Endodermal cell (in vitro differentiated cells): ENCODE results near the gene S100A2. TPM values are rescaled to one million over a fixed set of nuclear protein-coding genes. Genes with fewer than 3 reads are reported as not detected.

Experiments used
- DNase-seq: peaks from one replicate; pipeline ENCODE4 v3.0.0-alpha.2; 2017
- H3K27ac ChIP-seq: 2 replicates; pipeline ENCODE4 v1.5.1; 2013; ENCODE audit warnings: mild to moderate bottlenecking, low read depth, low read length, moderate library complexity
- H3K27me3 ChIP-seq: 2 replicates; pipeline ENCODE4 v1.6.1; 2013; ENCODE audit warnings: mild to moderate bottlenecking, low read length, moderate library complexity; ENCODE audit not compliant: insufficient read depth, control insufficient read depth, poor library complexity, severe bottlenecking
- H3K36me3 ChIP-seq: 2 replicates; pipeline ENCODE4 v1.7.0; 2013; ENCODE audit warnings: mild to moderate bottlenecking, low read length, moderate library complexity; ENCODE audit not compliant: control insufficient read depth, insufficient read depth
- H3K4me1 ChIP-seq: one replicate; pipeline ENCODE4 v1.7.0; 2013; ENCODE audit warnings: low read length; ENCODE audit not compliant: control insufficient read depth, insufficient read depth
- H3K4me3 ChIP-seq: 2 replicates; pipeline ENCODE4 v1.5.1; 2013; ENCODE audit warnings: mild to moderate bottlenecking, low read length, moderate library complexity
- H3K9ac ChIP-seq: 2 replicates; pipeline ENCODE4 v1.6.1; 2013; ENCODE audit warnings: mild to moderate bottlenecking, low read length, moderate library complexity; ENCODE audit not compliant: poor library complexity, severe bottlenecking; ENCODE audit errors: extremely low read depth
- H3K9me3 ChIP-seq: 2 replicates; pipeline ENCODE4 v1.6.1; 2013; ENCODE audit warnings: mild to moderate bottlenecking, low read length, moderate library complexity; ENCODE audit not compliant: control insufficient read depth
- H3K27ac Mint-ChIP-seq: 2 replicates; pipeline ENCODE4 v1.8.0; 2020; ENCODE audit warnings: mixed read lengths
- H3K27me3 Mint-ChIP-seq: 2 replicates; pipeline ENCODE4 v1.8.0; 2021; ENCODE audit warnings: mild to moderate bottlenecking, mixed read lengths; ENCODE audit not compliant: insufficient read depth
- H3K36me3 Mint-ChIP-seq: 2 replicates; pipeline ENCODE4 v1.8.0; 2020; ENCODE audit warnings: low read depth, mixed read lengths
- H3K4me1 Mint-ChIP-seq: 2 replicates; pipeline ENCODE4 v1.8.0; 2020; ENCODE audit warnings: mixed read lengths
- H3K4me3 Mint-ChIP-seq: 2 replicates; pipeline ENCODE4 v1.8.0; 2020; ENCODE audit warnings: mild to moderate bottlenecking, moderate library complexity, mixed read lengths
- H3K9me3 Mint-ChIP-seq: 2 replicates; pipeline ENCODE4 v1.8.0; 2020; ENCODE audit warnings: mild to moderate bottlenecking, mixed read lengths
- CTCF ChIP-seq: fragments of 200-600 bp; sonication (generic); conservative IDR thresholded peaks from 2 replicates; pipeline ENCODE4 v1.5.0; 2021; ENCODE audit warnings: antibody characterized with exemption, mild to moderate bottlenecking
- WGBS, 2 experiments: methylation state at CpG; one replicate each; pipeline versions ENCODE4 v1.1.5 to v1.1.7; 2013; ENCODE audit warnings: missing lambda C conversion rate in 2 of 2, mixed read lengths in 1 of 2; ENCODE audit not compliant: insufficient coverage in 1 of 2, insufficient read length in 1 of 2; 5-methylcytosine and 5-hydroxymethylcytosine counted together
- total RNA-seq, 2 donors: library from RNA; stranded (reverse); fragmentation: NEBNext Ultra II Directional in 1 of 2; extraction: Animal tissue kit (Norgen Biotek cat#: 25700) in 1 of 2; gene quantifications; 2 replicates in 1 of 2; 3 replicates in 1 of 2; pipeline ENCODE4 v1.2.1, GENCODE V29; 2021

S100A2 gene
- total RNA-seq, 2 donors from 2014 or later, result 0.92 to 3.1 TPM

DNA sequence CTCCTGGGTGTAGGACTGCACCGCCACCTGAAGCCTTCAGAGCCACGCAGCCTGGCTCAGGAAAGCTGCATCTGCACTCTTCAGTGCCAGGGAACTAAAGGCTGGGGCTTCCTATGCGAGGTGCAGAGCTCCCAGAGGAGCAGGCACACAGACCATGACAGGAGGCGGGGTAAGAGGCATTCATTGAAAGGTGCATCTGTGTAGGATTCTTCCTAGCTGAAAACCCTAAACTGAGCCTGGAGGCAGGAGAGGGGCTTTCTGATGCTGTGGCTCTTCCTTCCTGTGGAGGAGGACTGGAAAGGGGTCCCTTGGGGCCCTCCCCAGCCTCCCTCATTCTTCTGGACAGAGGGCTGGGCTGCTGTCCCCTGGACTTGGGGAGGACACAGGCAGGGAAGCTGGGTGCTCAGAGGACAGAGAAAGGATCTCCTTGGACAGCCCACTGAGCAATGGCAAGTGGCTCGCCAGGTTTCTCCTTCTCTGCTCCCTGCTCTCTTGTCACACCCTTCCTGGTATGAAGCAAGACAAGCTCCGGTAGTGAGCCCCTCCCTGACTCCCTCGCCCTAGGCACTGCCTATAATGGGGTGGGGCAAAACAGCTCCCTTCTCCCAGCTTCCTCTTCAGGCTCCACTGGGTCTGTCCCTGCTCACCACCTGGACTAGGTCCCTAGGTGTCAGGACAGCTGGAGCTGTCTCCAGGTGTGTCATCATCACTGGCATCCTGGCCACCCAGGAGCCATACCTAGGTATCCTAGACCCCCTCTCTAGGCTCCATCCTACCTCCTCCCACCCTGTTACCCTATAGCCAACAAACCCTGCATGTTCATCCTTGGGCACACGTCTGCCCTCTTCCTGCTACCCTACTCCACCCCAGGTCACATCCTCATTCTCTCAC, 49.9 kb downstream of the S100A2 start:
- TF ChIP-seq CTCF, result no peak
- H3K9me3 Mint-ChIP-seq, result no peaks in the 10 kb centered on the region
- H3K4me1 Mint-ChIP-seq, result peaks cover 19% of the 10 kb centered on the region
- Histone ChIP-seq H3K9ac (no peak overlapping the region), H3K9me3 (no peaks in the 10 kb centered on the region), H3K4me3 (no peak overlapping the region), H3K4me1 (peaks cover 3% of the 10 kb centered on the region), H3K36me3 (no peaks in the 10 kb centered on the region), H3K27me3 (peaks cover 33% of the 10 kb centered on the region), H3K27ac (no peak overlapping the region)
- H3K36me3 Mint-ChIP-seq, result no peaks in the 10 kb centered on the region
- WGBS, 2 experiments, result 74 to 89% methylated on average over 4 to 8 of the region's 8 CpGs
- H3K27ac Mint-ChIP-seq, result no peak overlapping the region
- H3K27me3 Mint-ChIP-seq, result peaks cover 82% of the 10 kb centered on the region
- no peak for DNase-seq
- H3K4me3 Mint-ChIP-seq, result no peak overlapping the region

GRCh38 chr1:153513666-153514065, 52.0 kb downstream of the S100A2 start:
- Mint-ChIP-seq H3K27ac (no peak overlapping the region), H3K27me3 (peaks cover 75% of the 10 kb centered on the region), H3K4me3 (no peak overlapping the region), H3K9me3 (no peaks in the 10 kb centered on the region), H3K4me1 (peaks cover 12% of the 10 kb centered on the region), H3K36me3 (no peaks in the 10 kb centered on the region)
- Histone ChIP-seq H3K4me1 (no peaks in the 10 kb centered on the region), H3K27me3 (peaks cover 33% of the 10 kb centered on the region), H3K9me3 (no peaks in the 10 kb centered on the region), H3K27ac (no peak overlapping the region), H3K4me3 (no peak overlapping the region), H3K9ac (no peak overlapping the region), H3K36me3 (no peaks in the 10 kb centered on the region)
- no peak for TF ChIP-seq CTCF
- 86 to 92% methylated on average over 3 to 7 of the region's 7 CpGs for WGBS, 2 experiments
- DNase-seq, result no peak

- H3K4me1 Mint-ChIP-seq, result peaks cover 7% of the 10 kb centered on the region
Observed at GRCh38 chr1:153513023-153513422, 52.6 kb downstream of the S100A2 start.

More at GRCh38 chr1:153513023-153513422, 52.6 kb downstream of the S100A2 start:
- Histone ChIP-seq H3K9ac (no peak overlapping the region), H3K36me3 (no peaks in the 10 kb centered on the region), H3K9me3 (no peaks in the 10 kb centered on the region), H3K27me3 (peaks cover 33% of the 10 kb centered on the region), H3K27ac (no peak overlapping the region), H3K4me3 (no peak overlapping the region), H3K4me1 (no peaks in the 10 kb centered on the region)
- no peak for DNase-seq
- 98 to 100% methylated on average over 2 to 3 of the region's 3 CpGs for WGBS, 2 experiments
- Mint-ChIP-seq H3K4me3 (no peak overlapping the region), H3K27ac (no peak overlapping the region), H3K9me3 (no peaks in the 10 kb centered on the region), H3K27me3 (peaks cover 76% of the 10 kb centered on the region), H3K36me3 (no peaks in the 10 kb centered on the region)
- TF ChIP-seq CTCF, result no peak

Other genes with a start within 250 kb of the S100A2 start
- gene PGLYRP4, start 217.0 kb downstream of the S100A2 start, total RNA-seq, result not detected
- not detected for gene S100A9, start 208.0 kb downstream of the S100A2 start, total RNA-seq
- gene S100A12, start 190.2 kb downstream of the S100A2 start, total RNA-seq, result not detected
- not detected for gene S100A8, start 174.8 kb downstream of the S100A2 start, total RNA-seq
- not detected for gene S100A7A, start 149.3 kb downstream of the S100A2 start, total RNA-seq
- not detected for gene S100A7, start 105.2 kb downstream of the S100A2 start, total RNA-seq
- 1 to 10 TPM; 3.7 to 7.5 TPM for gene S100A6, start 29.9 kb downstream of the S100A2 start, total RNA-seq
- gene S100A5, start 24.9 kb downstream of the S100A2 start, total RNA-seq, result not detected
- gene S100A4, start 20.0 kb downstream of the S100A2 start, total RNA-seq, result 1 to 10 TPM; 4.9 to 6.2 TPM
- not detected for gene S100A3, start 16.6 kb downstream of the S100A2 start, total RNA-seq
- 100 to 1,000 TPM; 149 to 152 TPM for gene S100A16, start 47.3 kb upstream of the S100A2 start, total RNA-seq
- gene S100A14, start 50.5 kb upstream of the S100A2 start, total RNA-seq, result 100 to 1,000 TPM in 1 of 2 donors, 10 to 100 TPM in 1; 53.8 to 119 TPM
- gene S100A13, start 61.7 kb upstream of the S100A2 start, total RNA-seq, result 100 to 1,000 TPM; 224 to 284 TPM
- 1 to 10 TPM; 1.8 to 5.0 TPM for gene S100A1, start 62.6 kb upstream of the S100A2 start, total RNA-seq
- 100 to 1,000 TPM in 1 of 2 donors, 10 to 100 TPM in 1; 98.4 to 117 TPM for gene CHTOP, start 68.2 kb upstream of the S100A2 start, total RNA-seq
- gene SNAPIN, start 92.9 kb upstream of the S100A2 start, total RNA-seq, result 10 to 100 TPM; 23.5 to 25.5 TPM
- 100 to 1,000 TPM; 280 to 315 TPM for gene ILF2, start 105.1 kb upstream of the S100A2 start, total RNA-seq
- 1 to 10 TPM; 2.7 to 4.5 TPM for gene NPR1, start 112.8 kb upstream of the S100A2 start, total RNA-seq
- 100 to 1,000 TPM in 1 of 2 donors, 10 to 100 TPM in 1; 94.4 to 117 TPM for gene INTS3, start 162.2 kb upstream of the S100A2 start, total RNA-seq
- gene SLC27A3, start 209.6 kb upstream of the S100A2 start, total RNA-seq, result 10 to 100 TPM; 60.6 to 64.5 TPM